ENCODE measurements around the gene SSR3. TPM values are rescaled to one million over a fixed set of nuclear protein-coding genes. Genes with fewer than 3 reads are reported as not detected.

The SSR3 gene
- total and polyA plus RNA-seq, 2 of the 13 experiments (the other 11 are each of a cell fraction or from before 2014, with no cell fraction given): 229 to 325 TPM

GRCh38 chr3:156587760-156588069 is 32.8 kb upstream of the SSR3 start (continued):
- no peak for TF ChIP-seq ZNF770 (CRISPR knock-in tag; IDR thresholded peaks at IDR 0.05)
- no peak for TF ChIP-seq ZNF543 (CRISPR knock-in tag; IDR thresholded peaks at IDR 0.05)
- TF ChIP-seq ZBTB40 (IDR thresholded peaks at IDR 0.05): no peak
- no peak for TF ChIP-seq ZBTB40 (CRISPR knock-in tag; IDR thresholded peaks at IDR 0.05)
- TF ChIP-seq NFE2L2 (IDR thresholded peaks at IDR 0.05; ENCODE audit: low read length): no peak
- no peak for TF ChIP-seq MATR3 (CRISPR knock-in tag; IDR thresholded peaks at IDR 0.05)
- TF ChIP-seq SP140L (CRISPR knock-in tag; IDR thresholded peaks at IDR 0.05; ENCODE audit: borderline replicate concordance): no peak
- TF ChIP-seq ZNF276 (CRISPR knock-in tag; IDR thresholded peaks at IDR 0.05; ENCODE audit: low read depth): no peak
- TF ChIP-seq ZNF496 (CRISPR knock-in tag; IDR thresholded peaks at IDR 0.05; ENCODE audit: insufficient replicate concordance): no peak
- TF ChIP-seq POGZ (CRISPR knock-in tag; IDR thresholded peaks at IDR 0.05): no peak
- no peak for TF ChIP-seq ZNF891 (CRISPR knock-in tag; IDR thresholded peaks at IDR 0.05)
- TF ChIP-seq SMC3 (IDR thresholded peaks at IDR 0.05; ENCODE audit: low read length): no peak
